IPS DF 19.7 (cell line): ENCODE results near the gene ENTPD1.
"Not testable (repeated sequence)": the region's sequence is repeated elsewhere in the genome, so short reads cannot be mapped to it uniquely, and the experiment has no call there.

Experiments used
- DNase-seq: peaks from one replicate; pipeline ENCODE4 v3.0.0-alpha.2; 2013; ENCODE audit warnings: low read depth, low spot score

Gene ENTPD1

DNA sequence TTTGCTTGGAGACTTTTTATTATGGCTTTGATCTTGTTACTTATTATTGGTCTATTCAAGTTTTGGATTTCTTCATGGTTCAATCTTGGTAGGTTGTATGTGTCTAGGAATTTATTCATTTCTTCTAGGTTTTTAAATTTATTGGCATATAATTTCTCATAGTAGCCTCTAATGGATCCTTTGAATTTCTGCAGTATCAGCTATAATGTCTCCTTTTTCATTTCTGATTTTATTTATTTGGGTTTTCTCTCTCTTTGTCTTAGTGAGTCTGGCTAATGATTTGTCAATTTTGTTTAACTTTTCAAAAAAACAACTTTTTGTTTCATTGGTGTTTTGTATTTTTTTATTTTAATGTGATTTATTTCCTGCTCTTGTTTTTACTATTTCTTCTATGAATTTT, 160.1 kb downstream of the ENTPD1 start:
- DNase-seq: not testable (repeated sequence)
